ENCODE measurements around the gene OPHN1. TPM values are rescaled to one million over a fixed set of nuclear protein-coding genes. Genes with fewer than 3 reads are reported as not detected.

Gene OPHN1
- total RNA-seq, 2 experiments from 2014 or later = not detected

DNA sequence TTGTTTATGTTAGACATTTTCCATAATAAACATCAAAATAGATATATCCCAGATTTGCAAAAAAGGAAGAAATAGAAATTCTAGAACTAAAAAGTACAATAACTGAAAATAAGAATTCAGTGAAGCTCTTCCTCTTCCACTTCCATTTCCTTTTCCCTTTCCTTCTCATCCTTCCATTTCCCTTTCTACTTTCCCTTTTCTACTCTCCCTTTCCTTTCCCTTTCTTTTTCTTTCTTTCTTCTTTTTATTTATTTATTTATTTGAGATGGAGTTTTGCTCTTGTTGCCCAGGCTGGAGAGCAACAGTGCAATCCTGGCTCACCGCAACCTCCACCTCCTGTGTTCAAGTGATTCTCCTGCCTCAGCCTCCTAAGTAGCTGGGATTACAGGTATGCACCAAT lies 30.6 kb upstream of the OPHN1 start:
- Mint-ChIP-seq H3K36me3 (ENCODE audit: low read depth) (no peaks in the 10 kb centered on the region), H3K27ac (no peak overlapping the region), H3K27me3 (no peaks in the 10 kb centered on the region), H3K4me1 (ENCODE audit: low read depth) (no peaks in the 10 kb centered on the region), H3K9me3 (no peaks in the 10 kb centered on the region), H3K4me3 (no peak overlapping the region)
- Histone ChIP-seq H3K4me3 (ENCODE audit: low read length) (no peak overlapping the region), H3K4me1 (ENCODE audit: insufficient read depth, low read length) (no peaks in the 10 kb centered on the region), H3K27me3 (ENCODE audit: control insufficient read depth in 1 of 2, insufficient read depth in 2 of 2, low read length in 2 of 2) (no peaks in the 10 kb centered on the region), H3K36me3 (ENCODE audit: insufficient read depth, low read length) (no peaks in the 10 kb centered on the region), H3K27ac (ENCODE audit: low read depth in 1 of 2, low read length in 2 of 2) (no peak overlapping the region), H3K9me3 (ENCODE audit: control insufficient read depth in 1 of 2, insufficient read depth in 1 of 2, low read length in 2 of 2) (no peaks in the 10 kb centered on the region)
- ChIA-PET POLR2A (no interaction called here), CTCF (no interaction called here)
- no peak for ATAC-seq (ENCODE audit: poor library complexity)
- DNase-seq = no peak
- TF ChIP-seq, protein P1, sequence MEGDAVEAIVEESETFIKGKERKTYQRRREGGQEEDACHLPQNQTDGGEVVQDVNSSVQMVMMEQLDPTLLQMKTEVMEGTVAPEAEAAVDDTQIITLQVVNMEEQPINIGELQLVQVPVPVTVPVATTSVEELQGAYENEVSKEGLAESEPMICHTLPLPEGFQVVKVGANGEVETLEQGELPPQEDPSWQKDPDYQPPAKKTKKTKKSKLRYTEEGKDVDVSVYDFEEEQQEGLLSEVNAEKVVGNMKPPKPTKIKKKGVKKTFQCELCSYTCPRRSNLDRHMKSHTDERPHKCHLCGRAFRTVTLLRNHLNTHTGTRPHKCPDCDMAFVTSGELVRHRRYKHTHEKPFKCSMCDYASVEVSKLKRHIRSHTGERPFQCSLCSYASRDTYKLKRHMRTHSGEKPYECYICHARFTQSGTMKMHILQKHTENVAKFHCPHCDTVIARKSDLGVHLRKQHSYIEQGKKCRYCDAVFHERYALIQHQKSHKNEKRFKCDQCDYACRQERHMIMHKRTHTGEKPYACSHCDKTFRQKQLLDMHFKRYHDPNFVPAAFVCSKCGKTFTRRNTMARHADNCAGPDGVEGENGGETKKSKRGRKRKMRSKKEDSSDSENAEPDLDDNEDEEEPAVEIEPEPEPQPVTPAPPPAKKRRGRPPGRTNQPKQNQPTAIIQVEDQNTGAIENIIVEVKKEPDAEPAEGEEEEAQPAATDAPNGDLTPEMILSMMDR (IDR thresholded peaks at IDR 0.05) = no peak
- intact Hi-C loops (cut with DNase I, micrococcal nuclease) = loop anchor here in 1 of 2 experiments (10.0 kb wide), 1 partner anchor 269 kb away; no protein-coding TSS in a partner anchor

DNA sequence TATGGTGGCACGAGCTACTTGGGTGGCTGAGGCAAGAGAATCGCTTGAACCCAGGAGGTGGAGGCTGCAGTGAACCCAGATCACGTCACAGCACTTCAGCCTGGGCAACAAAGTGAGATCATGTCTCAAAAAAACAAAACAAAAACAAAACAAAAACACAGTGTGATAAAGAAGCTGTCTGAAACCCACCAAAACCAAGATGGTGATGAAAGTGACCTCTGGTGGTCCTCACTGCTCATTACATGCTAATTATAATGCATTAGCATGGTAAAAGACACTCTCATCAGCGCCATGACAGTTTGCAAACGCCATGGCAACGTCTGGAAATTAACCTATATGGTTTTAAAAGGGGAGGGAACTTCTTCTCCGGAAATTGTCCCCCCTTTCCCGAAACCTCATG lies 29.4 kb upstream of the OPHN1 start:
- TF ChIP-seq, protein P1 (IDR thresholded peaks at IDR 0.05) = no peak
- H3K9me3 Mint-ChIP-seq = no peaks in the 10 kb centered on the region
- Histone ChIP-seq H3K4me3 (ENCODE audit: low read length) (no peak overlapping the region), H3K36me3 (ENCODE audit: insufficient read depth, low read length) (no peaks in the 10 kb centered on the region), H3K27me3 (ENCODE audit: control insufficient read depth in 1 of 2, insufficient read depth in 2 of 2, low read length in 2 of 2) (no peaks in the 10 kb centered on the region), H3K9me3 (ENCODE audit: control insufficient read depth in 1 of 2, insufficient read depth in 1 of 2, low read length in 2 of 2) (no peaks in the 10 kb centered on the region), H3K27ac (ENCODE audit: low read depth in 1 of 2, low read length in 2 of 2) (no peak overlapping the region), H3K4me1 (ENCODE audit: insufficient read depth, low read length) (no peaks in the 10 kb centered on the region)
- peak in 4 of 14 experiments; percentile 0 to 40 (median 34) for DNase-seq
- H3K4me1 Mint-ChIP-seq (ENCODE audit: low read depth) = no peaks in the 10 kb centered on the region
- H3K27ac Mint-ChIP-seq = no peak overlapping the region
- intact Hi-C loops (cut with DNase I, micrococcal nuclease) = loop anchor here in 1 of 2 experiments (10.0 kb wide), 1 partner anchor 268 kb away; no protein-coding TSS in a partner anchor
- peak; percentile 32 for ATAC-seq (ENCODE audit: poor library complexity)
- no peak overlapping the region for H3K4me3 Mint-ChIP-seq
- no peaks in the 10 kb centered on the region for H3K27me3 Mint-ChIP-seq
- no peaks in the 10 kb centered on the region for H3K36me3 Mint-ChIP-seq (ENCODE audit: low read depth)
- ChIA-PET POLR2A (no interaction called here), CTCF (no interaction called here)

DNA sequence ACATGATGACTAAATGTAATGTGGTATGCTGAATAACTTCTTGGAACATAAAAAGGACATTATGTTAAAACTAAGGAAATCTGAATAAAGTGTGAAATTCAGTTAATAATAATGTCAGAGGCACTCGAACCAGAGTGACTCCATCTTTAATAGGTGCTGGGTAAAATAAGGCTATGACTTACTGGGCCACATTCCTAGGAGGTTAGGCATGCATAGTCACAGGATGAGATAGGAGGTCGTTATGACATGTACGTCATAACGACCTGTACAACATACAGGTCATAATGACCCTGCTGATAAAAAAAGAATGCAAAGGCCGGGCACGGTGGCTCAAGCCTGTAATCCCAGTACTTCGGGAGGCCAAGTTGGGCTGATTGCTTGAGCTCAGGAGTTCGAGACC lies 28.9 kb upstream of the OPHN1 start:
- no peak overlapping the region for H3K4me3 Mint-ChIP-seq
- no peaks in the 10 kb centered on the region for H3K9me3 ChIP-seq (ENCODE audit: control insufficient read depth in 1 of 2, insufficient read depth in 1 of 2, low read length in 2 of 2)
- H3K36me3 ChIP-seq (ENCODE audit: insufficient read depth, low read length) = no peaks in the 10 kb centered on the region
- H3K9me3 Mint-ChIP-seq = no peaks in the 10 kb centered on the region
- H3K4me1 Mint-ChIP-seq (ENCODE audit: low read depth) = no peaks in the 10 kb centered on the region
- TF ChIP-seq, protein P1 (IDR thresholded peaks at IDR 0.05) = no peak
- POLR2A ChIA-PET = no interaction called here
- ATAC-seq (ENCODE audit: poor library complexity) (no peak), DNase-seq (no peak)
- H3K4me3 ChIP-seq (ENCODE audit: low read length) = no peak overlapping the region
- no peaks in the 10 kb centered on the region for H3K27me3 Mint-ChIP-seq
- no peaks in the 10 kb centered on the region for H3K36me3 Mint-ChIP-seq (ENCODE audit: low read depth)
- CTCF ChIA-PET = no interaction called here
- no peak overlapping the region for H3K27ac Mint-ChIP-seq
- no peak overlapping the region for H3K27ac ChIP-seq (ENCODE audit: low read depth in 1 of 2, low read length in 2 of 2)
- intact Hi-C loops (cut with DNase I, micrococcal nuclease) = loop anchor here in 1 of 2 experiments (10.0 kb wide), 1 partner anchor 267 kb away; no protein-coding TSS in a partner anchor
- no peaks in the 10 kb centered on the region for H3K4me1 ChIP-seq (ENCODE audit: insufficient read depth, low read length)
- H3K27me3 ChIP-seq (ENCODE audit: control insufficient read depth in 1 of 2, insufficient read depth in 2 of 2, low read length in 2 of 2) = no peaks in the 10 kb centered on the region
